BE2C (cell line): ENCODE measurements around the gene VEGFB.

ENCODE experiments used
- DNase-seq: peaks from one replicate; pipeline ENCODE4 v3.0.0-alpha.2; 2020
- H3K27me3 ChIP-seq: fragments of 250-450 bp; sonication (Bioruptor Pico); 2 replicates; pipeline ENCODE4 v1.5.1; 2020; ENCODE audit warnings: mild to moderate bottlenecking
- H3K36me3 ChIP-seq: fragments of 250-450 bp; sonication (Bioruptor Pico); 2 replicates; pipeline ENCODE4 v1.5.1; 2020; ENCODE audit warnings: mild to moderate bottlenecking
- H3K4me1 ChIP-seq: fragments of 250-450 bp; sonication (Bioruptor Pico); 2 replicates; pipeline ENCODE4 v1.5.1; 2020
- H3K4me3 ChIP-seq: 2 replicates; pipeline ENCODE4 v1.5.1; 2011; ENCODE audit warnings: low read depth, low read length
- H3K9me3 ChIP-seq: fragments of 250-450 bp; sonication (Bioruptor Pico); 2 replicates; pipeline ENCODE4 v1.5.1; 2020
- TF ChIP-seq, protein P1 (sequence below): IDR thresholded peaks from 2 replicates; pipeline ENCODE4 v1.5.1; 2012; ENCODE audit warnings: mild to moderate bottlenecking, low read depth, low read length

VEGFB gene

DNA sequence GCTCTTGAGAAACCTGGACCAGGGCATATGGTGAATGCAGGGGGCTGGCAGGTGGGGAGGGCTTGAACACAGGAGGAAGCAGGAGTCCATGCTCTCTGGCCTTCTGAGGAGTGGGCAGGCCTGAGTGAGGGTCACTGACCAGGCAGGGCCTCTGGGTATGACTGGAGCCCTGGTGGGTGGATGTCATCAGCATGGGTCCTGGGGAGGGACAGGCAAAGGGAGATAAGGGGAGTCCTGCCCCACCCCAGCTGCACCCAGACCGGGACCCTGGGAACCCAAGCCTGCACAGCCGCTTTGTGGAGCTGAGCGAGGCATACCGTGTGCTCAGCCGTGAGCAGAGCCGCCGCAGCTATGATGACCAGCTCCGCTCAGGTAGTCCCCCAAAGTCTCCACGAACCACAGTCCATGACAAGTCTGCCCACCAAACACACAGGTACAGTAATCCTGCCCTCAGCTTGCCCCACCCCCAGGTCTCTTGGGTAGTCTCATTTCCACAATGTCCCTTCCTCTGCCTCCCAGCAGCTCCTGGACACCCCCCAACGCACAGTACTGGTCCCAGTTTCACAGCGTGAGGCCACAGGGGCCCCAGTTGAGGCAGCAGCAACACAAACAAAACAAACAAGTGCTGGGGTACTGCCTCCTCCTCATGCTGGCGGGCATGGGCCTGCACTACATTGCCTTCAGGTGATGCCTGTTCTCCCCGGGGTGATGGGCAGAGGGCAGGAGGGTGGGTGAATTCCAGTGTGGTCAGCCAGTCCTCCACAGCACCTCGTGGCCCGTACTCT lies 2.0 kb upstream of the VEGFB start:
- H3K9me3 ChIP-seq: no peaks in the 10 kb centered on the region
- no peak overlapping the region for H3K4me3 ChIP-seq
- no peaks in the 10 kb centered on the region for H3K27me3 ChIP-seq
- no peaks in the 10 kb centered on the region; the same call in 1 of the 2 replicates for H3K4me1 ChIP-seq
- TF ChIP-seq, protein P1, sequence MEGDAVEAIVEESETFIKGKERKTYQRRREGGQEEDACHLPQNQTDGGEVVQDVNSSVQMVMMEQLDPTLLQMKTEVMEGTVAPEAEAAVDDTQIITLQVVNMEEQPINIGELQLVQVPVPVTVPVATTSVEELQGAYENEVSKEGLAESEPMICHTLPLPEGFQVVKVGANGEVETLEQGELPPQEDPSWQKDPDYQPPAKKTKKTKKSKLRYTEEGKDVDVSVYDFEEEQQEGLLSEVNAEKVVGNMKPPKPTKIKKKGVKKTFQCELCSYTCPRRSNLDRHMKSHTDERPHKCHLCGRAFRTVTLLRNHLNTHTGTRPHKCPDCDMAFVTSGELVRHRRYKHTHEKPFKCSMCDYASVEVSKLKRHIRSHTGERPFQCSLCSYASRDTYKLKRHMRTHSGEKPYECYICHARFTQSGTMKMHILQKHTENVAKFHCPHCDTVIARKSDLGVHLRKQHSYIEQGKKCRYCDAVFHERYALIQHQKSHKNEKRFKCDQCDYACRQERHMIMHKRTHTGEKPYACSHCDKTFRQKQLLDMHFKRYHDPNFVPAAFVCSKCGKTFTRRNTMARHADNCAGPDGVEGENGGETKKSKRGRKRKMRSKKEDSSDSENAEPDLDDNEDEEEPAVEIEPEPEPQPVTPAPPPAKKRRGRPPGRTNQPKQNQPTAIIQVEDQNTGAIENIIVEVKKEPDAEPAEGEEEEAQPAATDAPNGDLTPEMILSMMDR: no peak
- DNase-seq: no peak
- H3K36me3 ChIP-seq: no peaks in the 10 kb centered on the region

DNA sequence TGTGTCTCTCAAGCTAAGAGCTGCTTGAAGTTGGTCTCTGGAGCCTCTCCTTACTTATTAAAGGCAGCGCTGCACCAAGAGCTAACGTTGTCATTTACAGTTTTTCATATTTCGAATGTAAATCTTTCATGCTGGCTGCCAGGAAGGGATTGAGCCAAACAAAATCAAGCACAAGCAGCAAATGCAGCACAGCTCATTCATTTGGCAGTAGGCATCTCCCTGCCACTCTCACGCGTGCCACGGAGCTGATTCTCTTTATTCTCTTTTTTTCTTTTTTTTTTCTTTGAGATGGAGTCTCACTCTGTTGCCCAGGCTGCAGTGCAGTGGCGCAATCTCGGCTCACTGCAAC lies 1.4 kb upstream of the VEGFB start:
- TF ChIP-seq, protein P1: no peak
- DNase-seq: no peak
- Histone ChIP-seq H3K4me3 (no peak overlapping the region), H3K9me3 (no peaks in the 10 kb centered on the region), H3K27me3 (no peaks in the 10 kb centered on the region), H3K4me1 (no peaks in the 10 kb centered on the region; the same call in 1 of the 2 replicates), H3K36me3 (no peaks in the 10 kb centered on the region)

DNA sequence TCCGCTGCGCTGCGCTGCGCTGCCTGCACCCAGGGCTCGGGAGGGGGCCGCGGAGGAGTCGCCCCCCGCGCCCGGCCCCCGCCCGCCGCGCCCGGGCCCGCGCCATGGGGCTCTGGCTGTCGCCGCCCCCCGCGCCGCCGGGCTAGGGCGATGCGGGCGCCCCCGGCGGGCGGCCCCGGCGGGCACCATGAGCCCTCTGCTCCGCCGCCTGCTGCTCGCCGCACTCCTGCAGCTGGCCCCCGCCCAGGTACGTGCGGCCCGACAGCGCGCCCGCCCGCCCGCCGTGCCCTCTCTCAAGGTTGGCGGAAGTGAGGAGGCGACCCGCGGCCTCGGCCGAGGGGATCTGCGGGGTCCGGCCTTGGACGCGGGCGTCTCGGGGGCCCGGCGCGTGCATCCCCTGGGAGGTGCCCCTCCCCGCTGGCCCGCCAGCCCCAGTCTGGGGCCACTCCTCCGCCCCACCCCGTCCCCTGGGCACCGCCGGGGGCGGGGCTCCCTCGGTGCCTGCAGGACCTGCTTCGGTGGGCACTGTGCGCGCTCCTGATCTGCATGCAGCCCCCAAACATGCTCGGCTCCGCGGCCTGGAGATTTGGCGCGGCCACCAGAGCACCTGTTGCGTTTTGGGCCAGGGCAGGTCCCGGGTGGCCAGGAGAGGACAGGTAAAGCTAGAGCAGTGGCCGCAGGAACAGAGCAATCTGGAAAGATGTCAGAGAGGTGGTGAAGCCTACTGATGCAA lies 429 bp downstream of the VEGFB start:
- H3K4me1 ChIP-seq: no peaks in the 10 kb centered on the region; the same call in 1 of the 2 replicates
- no peaks in the 10 kb centered on the region for H3K36me3 ChIP-seq
- TF ChIP-seq, protein P1: no peak
- no peaks in the 10 kb centered on the region for H3K9me3 ChIP-seq
- H3K27me3 ChIP-seq: no peaks in the 10 kb centered on the region
- peak; percentile 46 for DNase-seq
- H3K4me3 ChIP-seq: peak overlapping the region; percentile 49

DNA sequence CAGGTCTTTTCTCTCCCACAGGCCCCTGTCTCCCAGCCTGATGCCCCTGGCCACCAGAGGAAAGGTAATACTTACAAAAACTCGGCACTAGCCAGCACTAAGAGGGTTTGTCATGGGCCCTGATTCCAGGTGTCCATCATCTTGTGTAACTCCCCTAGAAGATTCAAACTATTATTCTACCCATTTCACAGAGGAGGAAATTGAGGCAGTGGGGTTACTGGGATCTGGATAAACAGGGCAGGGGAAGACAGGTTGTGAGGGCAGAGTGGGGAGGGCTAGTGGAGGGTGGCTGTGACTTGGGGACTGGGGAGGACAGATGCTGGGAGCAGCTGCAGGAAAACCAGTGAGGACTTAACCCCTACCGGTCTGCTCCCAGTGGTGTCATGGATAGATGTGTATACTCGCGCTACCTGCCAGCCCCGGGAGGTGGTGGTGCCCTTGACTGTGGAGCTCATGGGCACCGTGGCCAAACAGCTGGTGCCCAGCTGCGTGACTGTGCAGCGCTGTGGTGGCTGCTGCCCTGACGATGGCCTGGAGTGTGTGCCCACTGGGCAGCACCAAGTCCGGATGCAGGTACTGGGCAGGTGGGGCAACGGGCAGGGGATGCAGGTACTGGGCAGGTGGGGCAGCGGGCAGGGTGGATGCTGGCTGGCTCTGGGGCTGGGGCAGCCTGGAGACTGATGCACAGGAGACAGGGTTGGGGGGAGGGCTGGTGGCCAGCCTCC lies 1.2 kb downstream of the VEGFB start:
- peaks cover 4% of the 10 kb centered on the region for H3K4me1 ChIP-seq
- TF ChIP-seq, protein P1: no peak
- no peaks in the 10 kb centered on the region for H3K27me3 ChIP-seq
- no peaks in the 10 kb centered on the region for H3K9me3 ChIP-seq
- no peak for DNase-seq
- no peaks in the 10 kb centered on the region for H3K36me3 ChIP-seq
- peak overlapping the region; percentile 49 for H3K4me3 ChIP-seq

DNA sequence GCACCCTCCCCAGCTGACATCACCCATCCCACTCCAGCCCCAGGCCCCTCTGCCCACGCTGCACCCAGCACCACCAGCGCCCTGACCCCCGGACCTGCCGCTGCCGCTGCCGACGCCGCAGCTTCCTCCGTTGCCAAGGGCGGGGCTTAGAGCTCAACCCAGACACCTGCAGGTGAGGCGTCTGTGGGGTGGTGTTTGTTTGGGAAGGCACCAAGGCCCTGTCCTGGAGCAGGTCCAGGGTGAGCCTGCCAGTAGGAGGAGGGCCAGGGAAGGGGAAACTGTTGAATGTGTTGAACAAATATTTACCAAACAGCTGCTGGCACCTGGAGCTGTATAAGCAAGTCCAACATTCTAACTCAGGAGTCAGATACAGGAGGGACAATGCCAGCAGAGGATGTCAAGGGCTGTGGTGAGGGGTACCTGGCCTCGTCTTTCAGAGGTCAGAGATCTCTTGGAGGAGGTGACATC lies 3.1 kb downstream of the VEGFB start:
- TF ChIP-seq, protein P1: no peak
- Histone ChIP-seq H3K9me3 (no peaks in the 10 kb centered on the region), H3K4me1 (peaks cover 4% of the 10 kb centered on the region), H3K36me3 (no peaks in the 10 kb centered on the region), H3K4me3 (no peak overlapping the region), H3K27me3 (no peaks in the 10 kb centered on the region)
- no peak for DNase-seq
